Stimulated activated CD4-positive, alpha-beta T cell treated with anti-CD3 and anti-CD28 coated beads, Interleukin-4, amount 100 ng/mL, for 24 hours (primary cell): ENCODE results near the gene CD82.
A peak's percentile ranks its signal among the peaks of the same experiment; 100 is the strongest.

Source experiments
- DNase-seq: peaks from one replicate; pipeline ENCODE4 v3.0.0-alpha.2; 2020

CD82 gene

DNA sequence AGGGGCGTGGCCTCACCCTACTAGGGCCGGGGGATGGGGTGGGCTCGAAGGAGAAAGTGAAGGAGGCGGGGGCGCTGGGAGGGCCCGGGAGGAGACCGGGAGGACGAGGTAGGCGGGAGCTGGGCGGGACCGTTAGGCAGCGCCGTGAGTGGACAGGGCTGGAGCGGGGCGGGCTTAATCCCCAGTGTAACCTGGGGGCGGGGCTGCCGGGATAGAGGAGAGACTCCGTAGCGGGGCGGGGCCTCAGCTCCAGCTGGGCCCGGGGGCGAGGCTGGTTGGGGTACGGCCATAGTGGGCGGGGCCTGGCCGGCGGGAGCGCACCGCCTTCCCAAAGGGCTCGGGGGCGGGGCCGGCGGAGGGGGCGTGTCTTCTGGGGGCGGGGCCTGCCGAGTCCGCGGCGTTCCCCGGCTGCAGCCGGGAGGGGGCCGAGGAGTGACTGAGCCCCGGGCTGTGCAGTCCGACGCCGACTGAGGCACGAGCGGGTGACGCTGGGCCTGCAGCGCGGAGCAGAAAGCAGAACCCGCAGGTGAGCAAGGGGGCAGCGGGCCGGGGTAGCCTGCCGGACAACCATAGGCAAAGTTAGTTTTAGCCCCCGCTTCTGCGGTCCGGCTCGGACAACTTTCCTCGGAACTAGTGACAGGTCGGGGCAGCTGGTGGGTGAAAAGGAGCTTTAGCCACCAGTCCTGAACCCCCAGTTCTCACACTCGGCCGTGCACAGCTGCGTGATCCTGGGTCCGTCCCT, at the start of gene CD82:
Gene CD82 (plus strand): TSS at position 453 of the 742 bp plus-strand sequence. CDS start 29,000 bp downstream, outside the sequence.
- peak; percentile 98 for DNase-seq

- DNase-seq = no peak
Observed at GRCh38 chr11:44516688-44517507, 48.6 kb upstream of the CD82 start.

GRCh38 chr11:44517541-44517940, 47.9 kb upstream of the CD82 start:
- no peak for DNase-seq

- no peak for DNase-seq
Observed at GRCh38 chr11:44518968-44519550, 46.4 kb upstream of the CD82 start.

DNA sequence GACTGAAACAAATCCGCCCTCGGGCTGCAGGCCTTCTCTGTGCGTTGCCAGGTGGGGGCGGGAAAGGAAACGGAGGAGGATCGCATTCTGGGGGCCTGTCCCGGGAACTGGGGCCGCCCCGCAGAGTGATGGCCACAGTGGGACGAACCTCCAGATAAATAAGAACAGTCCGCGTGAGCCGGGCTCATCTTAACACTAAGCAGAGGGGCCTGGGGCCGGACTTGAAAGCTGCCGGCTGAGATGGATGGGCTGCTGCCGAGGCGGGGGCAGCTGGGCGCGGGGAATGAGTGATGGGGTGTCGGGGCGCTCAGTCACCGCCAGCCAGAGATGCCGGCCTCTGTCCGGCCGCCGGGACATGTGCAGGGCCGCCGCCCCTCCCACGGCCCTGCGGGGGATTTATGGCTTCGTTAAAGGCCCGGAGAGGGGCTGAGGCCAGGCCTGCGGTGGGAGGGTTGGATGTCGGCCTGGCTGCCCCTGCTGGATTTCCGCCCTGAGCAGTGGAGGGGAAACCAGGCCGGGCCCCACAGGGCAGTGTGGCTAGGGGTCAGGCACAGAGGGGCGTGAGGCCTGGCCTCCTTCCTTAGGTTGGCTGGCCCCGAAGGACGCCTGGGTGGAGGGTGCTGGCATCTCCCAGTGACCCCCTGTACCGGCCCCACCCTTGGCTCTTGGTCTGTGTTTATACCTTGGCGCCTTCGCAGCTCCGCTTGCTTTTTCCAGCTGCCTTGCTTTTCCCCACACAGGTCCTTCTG, 45.3 kb upstream of the CD82 start:
- DNase-seq = no peak

DNA sequence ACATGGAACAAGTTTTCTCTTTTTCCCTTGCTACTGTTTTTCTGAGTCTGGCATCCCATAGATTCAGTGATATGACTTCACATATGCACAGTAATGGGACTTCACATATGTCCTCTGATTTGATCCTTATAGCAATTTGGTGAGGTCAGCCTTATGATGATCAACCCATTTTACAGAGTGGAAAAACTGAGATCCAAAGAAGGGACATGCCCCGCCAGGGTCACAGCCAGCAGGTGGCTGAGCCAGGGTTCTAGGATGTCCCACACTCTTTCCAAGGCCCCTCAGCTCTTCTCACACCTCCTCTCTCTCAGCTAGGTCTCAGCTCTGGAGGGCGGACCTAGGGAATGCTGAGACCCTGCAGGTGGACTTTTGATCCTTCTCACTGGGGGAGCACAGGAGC, 44.3 kb upstream of the CD82 start:
- no peak for DNase-seq

DNA sequence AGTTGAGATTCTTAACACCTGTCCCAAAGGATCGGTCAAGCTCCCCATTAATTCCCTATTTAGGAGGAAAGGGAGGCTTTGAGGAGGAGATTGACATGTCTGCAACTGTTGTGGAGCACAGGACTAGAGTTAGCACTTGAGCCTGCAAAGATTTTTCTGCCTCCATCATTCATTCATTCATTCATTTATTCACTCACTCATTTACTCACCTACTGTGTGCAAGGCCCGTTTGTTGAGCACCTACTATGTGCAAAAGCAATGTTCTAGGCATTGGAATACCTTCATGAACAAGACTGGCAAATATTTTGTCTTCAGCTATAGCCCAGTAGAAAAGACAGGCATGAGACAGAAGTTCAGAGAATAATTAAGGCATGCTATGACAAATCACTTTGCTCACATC, 43.2 kb upstream of the CD82 start:
- DNase-seq = no peak

DNA sequence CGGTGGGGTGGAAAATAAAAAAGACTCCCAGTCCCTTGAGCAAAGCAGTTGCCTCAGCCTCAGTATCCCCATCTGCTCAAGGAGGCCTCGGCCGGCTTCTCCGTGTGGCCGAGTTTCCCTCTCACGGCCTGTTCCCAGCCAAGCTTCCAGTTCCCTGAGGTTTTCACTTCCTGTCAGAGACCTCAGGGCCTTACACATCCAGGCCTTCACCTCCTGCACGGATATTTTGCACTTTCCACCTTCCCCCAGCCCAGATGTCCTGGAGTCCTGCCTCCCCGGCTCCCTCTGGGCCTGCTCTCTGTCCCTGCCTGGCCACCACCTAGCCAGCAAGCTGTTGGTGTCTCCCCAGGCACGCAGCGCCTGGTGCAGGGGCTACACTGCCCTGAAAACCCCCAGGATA, 41.1 kb upstream of the CD82 start:
- no peak for DNase-seq

DNA sequence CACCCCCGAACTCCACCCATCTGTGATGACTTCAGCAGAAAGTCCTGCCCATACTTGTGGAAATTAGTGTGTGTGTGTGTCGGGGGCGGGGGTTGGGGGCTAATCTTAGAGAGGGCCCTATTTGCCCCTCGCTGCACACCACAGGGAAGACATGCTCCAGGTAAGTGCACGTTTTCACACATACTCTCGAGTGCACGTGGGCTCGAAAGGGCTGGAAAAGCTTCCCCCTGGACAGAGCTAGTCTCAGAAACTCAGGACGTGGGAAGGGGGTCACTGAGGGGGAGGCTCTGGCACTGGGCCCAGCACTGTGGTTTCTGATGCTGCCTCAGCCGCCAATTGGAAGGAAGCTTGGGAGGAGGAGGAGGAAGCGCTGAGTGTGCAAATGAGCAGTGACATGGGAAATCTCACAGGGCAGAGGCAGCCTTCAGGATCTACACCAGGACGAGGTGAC, 40.7 kb upstream of the CD82 start:
- DNase-seq = no peak

GRCh38 chr11:44525473-44526252, 39.8 kb upstream of the CD82 start:
- DNase-seq = no peak

DNA sequence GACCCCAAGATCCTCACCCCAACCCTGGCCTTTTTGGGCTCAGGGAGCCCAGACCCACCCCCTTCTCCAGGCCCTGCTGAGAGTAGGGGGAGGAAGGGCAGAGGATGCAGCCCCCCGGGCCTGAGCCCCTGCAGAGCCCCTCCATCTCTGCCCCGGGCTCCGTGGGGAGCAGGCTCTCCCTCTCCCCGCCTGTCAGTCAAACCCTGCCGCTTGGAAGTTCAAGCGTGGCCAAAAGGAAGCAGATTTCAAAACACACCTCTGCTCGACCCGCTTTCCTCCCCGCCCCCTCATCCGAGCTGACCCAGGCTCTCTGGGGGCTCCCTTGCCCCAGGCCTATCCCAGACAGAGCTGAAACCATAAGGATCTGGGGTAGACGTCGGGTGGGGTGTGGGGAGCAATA, 39.0 kb upstream of the CD82 start:
- no peak for DNase-seq

DNA sequence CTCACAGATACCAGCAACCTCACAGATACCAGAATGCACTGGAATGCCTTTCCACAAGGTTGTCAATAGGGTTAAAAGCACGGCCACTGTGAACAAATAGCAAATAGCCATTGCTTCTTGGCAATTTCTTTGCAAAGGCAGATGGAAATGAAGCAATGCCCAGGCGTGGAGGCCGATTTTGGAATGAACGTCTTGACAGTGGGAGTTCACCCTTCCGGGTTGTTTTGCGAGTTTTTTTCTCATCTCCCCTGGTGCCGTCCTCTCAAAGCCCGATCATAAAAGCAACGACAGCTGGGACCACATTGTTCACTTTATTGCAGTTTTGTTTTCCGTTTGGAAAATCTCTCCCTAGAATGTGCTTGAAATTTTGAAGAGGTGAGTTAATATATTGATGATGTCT, 38.0 kb upstream of the CD82 start:
- DNase-seq = no peak

- no peak for DNase-seq
Observed at GRCh38 chr11:44528103-44528502, 37.4 kb upstream of the CD82 start.

DNA sequence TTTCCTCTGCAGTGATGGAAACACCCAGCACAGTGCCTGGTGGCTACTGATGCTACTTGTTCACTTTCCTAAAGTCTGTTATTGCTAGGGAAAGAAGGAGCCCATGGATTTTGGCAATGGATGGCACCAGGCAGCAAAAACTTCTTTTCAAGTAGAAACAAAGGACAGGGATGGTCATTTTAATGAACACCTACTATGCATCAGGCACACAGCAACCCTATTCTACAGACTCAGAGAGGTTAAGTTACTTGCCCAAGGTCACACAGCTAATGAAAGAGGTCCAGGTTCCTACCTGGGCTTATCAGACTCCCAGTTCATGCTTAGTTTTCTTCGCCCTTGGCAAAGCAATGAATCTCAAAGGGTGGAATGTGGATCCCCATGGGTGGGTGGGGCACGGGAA, 36.9 kb upstream of the CD82 start:
- DNase-seq = no peak

DNA sequence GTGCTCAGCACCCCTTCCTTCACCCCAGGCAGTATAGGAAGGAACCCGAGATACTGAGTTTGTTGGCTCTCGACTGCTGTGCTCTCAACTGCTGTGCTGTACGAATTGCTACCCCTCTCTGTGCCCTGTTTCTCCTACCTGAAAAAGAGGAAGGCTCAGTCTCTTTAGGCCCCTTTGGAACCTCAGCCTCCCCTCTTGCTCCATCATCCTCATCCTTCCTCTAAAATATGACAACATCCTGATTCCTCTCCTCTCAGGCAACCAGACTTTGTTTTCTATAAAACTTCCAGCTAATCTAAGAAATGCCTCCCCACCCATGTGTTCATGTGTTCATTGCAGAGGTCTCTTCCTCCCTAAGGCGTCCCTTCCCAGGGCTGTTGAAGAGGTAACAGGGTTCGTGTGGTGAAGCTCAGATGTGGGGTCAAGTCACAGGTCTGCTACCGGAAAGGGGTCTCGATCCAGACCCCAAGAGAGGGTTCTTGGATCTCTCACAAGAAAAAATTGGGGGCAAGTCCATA, 35.5 kb upstream of the CD82 start:
- no peak for DNase-seq

DNA sequence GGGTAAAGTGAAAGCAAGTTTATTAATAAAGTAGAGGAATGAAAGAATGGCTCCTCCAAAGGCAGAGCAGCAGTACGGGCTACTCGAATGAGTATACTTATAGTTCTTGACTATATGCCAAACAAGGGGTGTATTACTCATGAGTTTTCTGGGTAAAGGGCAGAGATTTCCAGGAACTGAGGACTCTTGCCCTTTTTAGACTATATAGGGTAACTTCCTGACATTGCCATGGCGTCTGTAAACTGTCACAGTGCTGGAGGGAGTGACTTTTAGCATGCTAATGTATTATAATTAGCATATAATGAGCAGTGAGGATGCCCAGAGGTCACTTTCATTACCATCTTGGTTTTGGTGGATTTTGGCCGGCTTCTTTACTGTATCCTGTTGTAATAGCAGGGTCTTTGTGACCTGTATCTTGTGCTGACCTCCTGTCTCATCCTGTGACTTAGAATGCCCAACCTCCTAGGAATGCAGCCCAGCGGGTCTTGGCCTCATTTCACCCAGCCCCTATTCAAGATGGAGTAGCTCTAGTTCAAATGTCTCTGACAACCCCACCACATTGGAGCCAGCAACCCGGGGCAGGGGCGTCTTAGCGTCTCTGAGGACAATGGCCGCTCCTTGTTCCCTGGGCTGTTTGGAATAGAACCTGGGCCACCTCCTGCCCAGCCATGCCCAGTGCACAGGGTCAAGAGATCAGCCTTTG, 34.9 kb upstream of the CD82 start:
- peak; percentile 18 for DNase-seq

- no peak for DNase-seq
Observed at GRCh38 chr11:44531116-44531504, 34.4 kb upstream of the CD82 start.

DNA sequence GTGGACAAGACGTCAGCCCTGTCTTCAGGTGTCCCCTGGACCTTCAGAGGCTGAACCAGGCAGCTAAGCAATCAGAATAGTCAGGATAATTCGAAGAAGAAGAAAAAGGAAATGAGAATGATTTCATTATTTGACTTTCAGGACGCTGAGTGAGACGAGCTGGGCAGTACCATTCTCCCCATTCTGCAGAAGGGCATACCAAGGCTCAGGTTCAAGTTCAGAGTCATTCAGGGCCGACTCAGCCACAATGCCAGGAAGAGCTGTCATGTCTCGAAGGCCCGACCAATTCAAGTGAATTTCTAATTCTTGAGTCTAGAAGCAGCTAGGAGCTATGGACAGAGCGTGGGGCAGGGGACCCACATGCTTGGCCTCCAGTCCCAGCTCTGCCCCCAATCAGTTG, 33.8 kb upstream of the CD82 start:
- no peak for DNase-seq

DNA sequence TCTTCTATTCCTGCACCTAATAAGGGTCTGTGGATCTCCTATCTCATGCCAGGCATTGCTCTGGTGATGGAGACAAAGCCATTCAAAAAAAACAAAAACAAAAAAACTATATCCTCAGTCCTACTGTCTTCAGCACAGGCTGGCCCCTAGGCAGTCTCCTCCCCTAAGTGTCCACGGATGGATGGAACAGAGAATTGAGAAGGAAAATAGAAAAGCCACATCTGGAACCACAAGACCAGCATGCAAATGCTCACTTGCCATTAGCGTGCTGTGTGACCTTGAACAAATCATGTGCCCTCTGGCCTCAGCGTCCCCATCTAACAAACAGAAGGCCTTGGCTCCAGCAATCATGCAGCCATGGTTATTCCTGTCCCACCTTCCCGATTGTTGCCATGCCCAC, 32.7 kb upstream of the CD82 start:
- DNase-seq = no peak

DNA sequence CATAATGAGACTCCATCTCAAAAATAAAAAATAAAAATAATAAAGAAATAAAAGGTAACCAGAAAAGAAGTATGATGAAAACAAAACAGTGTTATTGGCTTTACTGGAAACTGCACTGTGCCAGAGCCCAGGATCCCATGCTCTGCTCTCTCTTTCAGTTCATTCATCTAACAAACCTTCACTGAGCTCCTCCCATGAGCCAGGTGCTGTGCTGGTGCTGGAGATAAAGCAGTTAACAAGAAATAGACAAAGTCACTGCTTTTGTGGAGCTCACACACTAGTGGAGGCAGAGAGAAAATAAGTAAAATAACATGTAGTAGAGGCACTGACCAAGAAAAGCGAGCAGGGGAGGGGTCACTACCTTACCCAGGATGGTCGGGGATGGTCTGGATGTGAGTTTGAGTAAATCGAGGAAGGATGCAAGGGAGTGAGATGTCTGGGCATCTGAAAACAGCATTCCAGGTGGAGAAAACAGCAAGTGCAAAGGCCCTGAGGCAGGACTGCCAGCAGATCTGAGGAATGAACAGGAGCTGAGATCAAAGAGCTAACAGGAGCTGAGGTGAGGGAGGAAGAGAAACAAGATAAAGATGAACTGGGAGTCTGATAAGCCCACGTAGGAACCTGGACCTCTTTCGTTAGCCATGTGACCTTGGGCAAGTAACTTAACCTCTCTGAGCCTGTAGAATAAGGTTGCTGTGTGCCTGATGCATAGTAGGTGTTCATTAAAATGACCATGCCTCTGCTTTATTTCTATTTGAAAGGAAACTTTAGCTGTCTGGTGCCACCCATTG, 31.3 kb upstream of the CD82 start:
- DNase-seq = no peak
